K562 (cell line): ENCODE measurements around the gene TUFM. TPM values are rescaled to one million over a fixed set of nuclear protein-coding genes. Genes with fewer than 3 reads are reported as not detected.

ENCODE experiments used
- ATAC-seq: fragments of 200-7000 bp; cut with Tn5 transposase; 3 replicates; pipeline ENCODE4 v1.9.1; 2020; ENCODE audit warnings: moderate library complexity
- BruUV-seq: library from RNA; stranded (reverse); fragments of 400-500 nt; replicated peaks from 2 replicates; lab custom pipeline; 2021; lab: Mats Ljungman, UMichigan
- CTCF ChIA-PET: fragments of 300-600 bp; formaldehyde crosslinking; extraction: SDS; loops from one replicate; lab custom pipeline; 2021; ENCODE audit warnings: low intra/inter-chr PET ratio; lab: Yijun Ruan, JAX
- POLR2A ChIA-PET: fragments of 300-600, 350-650 bp; sonication (Branson Sonifier 250); formaldehyde crosslinking; extraction: SDS; loops from one replicate; lab custom pipeline; 2021; ENCODE audit warnings: antibody characterized with exemption, inconsistent platforms; lab: Yijun Ruan, JAX
- DNase-seq, 4 experiments: peaks; one replicate each; pipeline versions ENCODE4 v3.0.0 to v3.0.0-alpha.2; 2011 to 2018; ENCODE audit warnings: low spot score in 3 of 4, mixed read lengths in 3 of 4; ENCODE audit errors: extremely low read depth in 1 of 4
- FAIRE-seq: peaks from 2 replicates; lab custom pipeline; 2011; peaks lifted over from hg19 to GRCh38; lab: Jason Lieb, UNC
- H2AFZ ChIP-seq: 2 replicates; pipeline ENCODE4 v1.6.0; 2011; ENCODE audit warnings: low read depth, low read length, control low read depth, inconsistent platforms
- H3K27ac ChIP-seq: fragments of 200-600 bp; 3 replicates; pipeline ENCODE4 v1.8.0; 2011; ENCODE audit warnings: low read depth, mild to moderate bottlenecking, control low read depth, inconsistent platforms, low read length, moderate library complexity, mixed read lengths; ENCODE audit errors: extremely low read depth
- H3K27me3 ChIP-seq, 2 experiments: fragments of 300-600 bp in 1 of 2; 2 replicates in 1 of 2; 3 replicates in 1 of 2; pipeline versions ENCODE4 v1.6.0 to v1.8.0; 2011; ENCODE audit warnings: inconsistent platforms in 2 of 2, low read length in 2 of 2, mild to moderate bottlenecking in 1 of 2, mixed read lengths in 1 of 2, moderate library complexity in 1 of 2; ENCODE audit not compliant: control insufficient read depth in 2 of 2, insufficient read depth in 2 of 2
- H3K36me3 ChIP-seq: fragments of 300-600 bp; 3 replicates; pipeline ENCODE4 v1.8.0; 2011; ENCODE audit warnings: mild to moderate bottlenecking, low read length, inconsistent platforms; ENCODE audit not compliant: control insufficient read depth, insufficient read depth
- H3K4me1 ChIP-seq, 2 experiments: fragments of 200-600 bp in 1 of 2; replicated peaks in 1 of 2; 2 replicates in 1 of 2; 3 replicates in 1 of 2; pipeline versions ENCODE4 v1.5.1 to v1.8.0; 2011; ENCODE audit warnings: inconsistent platforms in 2 of 2, low read length in 2 of 2, mild to moderate bottlenecking in 1 of 2, mixed read lengths in 1 of 2, moderate library complexity in 1 of 2; ENCODE audit not compliant: control insufficient read depth in 2 of 2, insufficient read depth in 2 of 2
- H3K4me2 ChIP-seq: 2 replicates; pipeline ENCODE4 v1.6.1; 2011; ENCODE audit warnings: low read length, control low read depth, inconsistent platforms, mixed read lengths; ENCODE audit not compliant: insufficient read depth
- H3K4me3 ChIP-seq: fragments of 200-600 bp; sonication (generic), shearing (Covaris generic); 2 replicates; pipeline ENCODE4 v1.5.1; 2016; ENCODE audit warnings: control low read depth, inconsistent platforms
- H3K79me2 ChIP-seq: fragments of 200-600 bp; 3 replicates; pipeline ENCODE4 v1.8.0; 2011; ENCODE audit warnings: low read length, inconsistent platforms; ENCODE audit not compliant: control insufficient read depth, insufficient read depth
- H3K9ac ChIP-seq, 2 experiments: 2 replicates each; pipeline versions ENCODE4 v1.6.0 to v1.6.1; 2011; ENCODE audit warnings: low read depth in 2 of 2, low read length in 2 of 2, control low read depth in 1 of 2, inconsistent platforms in 1 of 2, mild to moderate bottlenecking in 1 of 2, mixed read lengths in 1 of 2; ENCODE audit not compliant: insufficient read depth in 1 of 2
- H3K9me1 ChIP-seq: one replicate; pipeline ENCODE4 v1.6.0; 2011; ENCODE audit warnings: inconsistent platforms, mild to moderate bottlenecking, low read length, moderate library complexity; ENCODE audit not compliant: control insufficient read depth, insufficient read depth
- H3K9me3 ChIP-seq: replicated peaks from 2 replicates; pipeline ENCODE4 v1.5.1; 2011; ENCODE audit warnings: low read depth, low read length, inconsistent platforms; ENCODE audit not compliant: control insufficient read depth, insufficient read depth
- H4K20me1 ChIP-seq: replicated peaks from 2 replicates; pipeline ENCODE4 v1.6.1; 2011; ENCODE audit warnings: low read length, inconsistent platforms, mixed read lengths; ENCODE audit not compliant: control insufficient read depth, insufficient read depth
- ARNT ChIP-seq, 2 experiments: fragments of 450-650 bp; IDR thresholded peaks; 2 replicates each; pipeline ENCODE4 v1.6.1; 2016; ENCODE audit warnings: mild to moderate bottlenecking in 1 of 2
- MYC ChIP-seq, 2 experiments: fragments of 250-450 bp in 1 of 2; sonication (Bioruptor Pico) in 1 of 2; IDR thresholded peaks; 2 replicates each; pipeline versions ENCODE4 v1.5.1 to v1.6.1; 2012 to 2021; ENCODE audit warnings: low read depth in 2 of 2, borderline replicate concordance in 1 of 2, improper control_type of control experiment in 1 of 2, low read length in 1 of 2, mild to moderate bottlenecking in 1 of 2, moderate library complexity in 1 of 2
- ZNF764 ChIP-seq: fragments of 250-450 bp; sonication (Bioruptor Pico); IDR thresholded peaks from 2 replicates; pipeline ENCODE4 v1.4.0; 2020; ENCODE audit warnings: low read depth, mild to moderate bottlenecking, moderate library complexity
- WGBS: fragments of 100-300 bp; shearing (Covaris generic); methylation state at CpG from one replicate; pipeline ENCODE4 v1.1.6; 2016; ENCODE audit warnings: low coverage, mixed read lengths; ENCODE audit not compliant: insufficient coverage; ENCODE audit errors: missing lambda C conversion rate; 5-methylcytosine and 5-hydroxymethylcytosine counted together
- in situ Hi-C: fragments of 300-500 bp; cut with MboI; formaldehyde crosslinking; loops from 4 replicates; pipeline ENCODE4 v1.15.0; 2018; ENCODE audit warnings: inconsistent platforms, mixed read lengths
- intact Hi-C: fragments of 100-400 bp; cut with micrococcal nuclease; formaldehyde crosslinking; loops from 2 replicates; pipeline ENCODE4 v1.14.2; 2022
- polyA plus RNA-seq, 8 experiments: library from polyadenylated mRNA; depleted of rRNA in 4 of 8; stranded (reverse) in 5 of 8; unstranded in 3 of 8; fragments of >200 nt; fragmentation: Nextera tagmentation in 2 of 8; fragmentation: Illumina TruSeq in 1 of 8; extraction: Ambion mirVana in 2 of 8; extraction: Trizol in 1 of 8; gene quantifications; 2 replicates each; pipeline versions ENCODE4 v1.2.1 to v1.2.3, GENCODE V29; 2011 to 2014; ENCODE audit warnings: inconsistent platforms in 1 of 8, missing spikeins in 1 of 8
- total RNA-seq, 7 experiments: library from RNA; depleted of rRNA in 6 of 7; stranded (reverse); fragments of >200 nt in 6 of 7; fragmentation: Illumina TruSeq in 2 of 7; extraction: Trizol in 2 of 7; gene quantifications; 2 replicates each; pipeline versions ENCODE4 v1.2.1 to v1.2.3, GENCODE V29; 2011 to 2021; ENCODE audit warnings: low replicate concordance in 1 of 7
- TF ChIP-seq, protein P1 (sequence below): sonication (generic); formaldehyde crosslinking; IDR thresholded peaks from 2 replicates; pipeline ENCODE4 v1.9.0; 2022; ENCODE audit warnings: mild to moderate bottlenecking, missing genetic modification reagents
- TF ChIP-seq, protein P2 (sequence below): fragments of 200-800 bp; sonication (Bioruptor generic); IDR thresholded peaks from 2 replicates; pipeline ENCODE4 v1.6.1; 2017; ENCODE audit warnings: missing genetic modification characterization, missing compliant biosample characterization
- TF ChIP-seq, protein P3 (sequence below): sonication (generic); formaldehyde crosslinking; IDR thresholded peaks from 2 replicates; pipeline ENCODE4 v1.8.0; 2022; ENCODE audit warnings: mild to moderate bottlenecking, low read depth, missing genetic modification reagents
- TF ChIP-seq, protein P4 (sequence below): sonication (generic); formaldehyde crosslinking; IDR thresholded peaks from 2 replicates; pipeline ENCODE4 v1.8.0; 2022; ENCODE audit warnings: mild to moderate bottlenecking, missing genetic modification reagents

The TUFM gene
- total and polyA plus RNA-seq, 9 of the 15 experiments (the other 6 are each of a cell fraction or from before 2014, with no cell fraction given), result 34.1 to 434 (median 256) TPM

DNA sequence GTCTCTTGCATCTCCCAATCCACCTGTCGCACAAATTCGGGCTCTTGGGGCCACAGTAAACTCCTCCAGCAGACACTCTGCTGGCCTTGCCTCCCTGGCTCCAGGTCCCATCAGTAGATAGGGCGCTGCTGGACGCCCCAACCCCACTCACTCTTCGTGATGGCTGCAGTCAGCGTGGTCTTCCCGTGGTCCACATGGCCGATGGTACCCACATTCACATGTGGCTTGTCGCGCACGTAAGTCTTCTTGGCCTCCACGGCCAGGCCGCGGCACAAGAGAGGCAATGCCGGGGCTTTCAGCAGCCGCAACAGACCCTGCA lies 428 bp downstream of the TUFM start:
- FAIRE-seq (peak; percentile 48), DNase-seq (peak in 1 of 4 experiments; percentile 25), ATAC-seq (no peak)
- no peaks in the 10 kb centered on the region for H3K9me1 ChIP-seq
- H3K4me3 ChIP-seq, result peak overlapping the region; percentile 98
- H4K20me1 ChIP-seq, result no peaks in the 10 kb centered on the region
- no peak for TF ChIP-seq ZNF764 (CRISPR knock-in tag)
- TF ChIP-seq ARNT (IDR thresholded peaks at IDR 0.05), result no peak
- TF ChIP-seq, protein P1, sequence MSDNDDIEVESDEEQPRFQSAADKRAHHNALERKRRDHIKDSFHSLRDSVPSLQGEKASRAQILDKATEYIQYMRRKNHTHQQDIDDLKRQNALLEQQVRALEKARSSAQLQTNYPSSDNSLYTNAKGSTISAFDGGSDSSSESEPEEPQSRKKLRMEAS (CRISPR knock-in tag), result peak; percentile 62; the same call in 1 of the 2 replicates
- TF ChIP-seq, protein P2, sequence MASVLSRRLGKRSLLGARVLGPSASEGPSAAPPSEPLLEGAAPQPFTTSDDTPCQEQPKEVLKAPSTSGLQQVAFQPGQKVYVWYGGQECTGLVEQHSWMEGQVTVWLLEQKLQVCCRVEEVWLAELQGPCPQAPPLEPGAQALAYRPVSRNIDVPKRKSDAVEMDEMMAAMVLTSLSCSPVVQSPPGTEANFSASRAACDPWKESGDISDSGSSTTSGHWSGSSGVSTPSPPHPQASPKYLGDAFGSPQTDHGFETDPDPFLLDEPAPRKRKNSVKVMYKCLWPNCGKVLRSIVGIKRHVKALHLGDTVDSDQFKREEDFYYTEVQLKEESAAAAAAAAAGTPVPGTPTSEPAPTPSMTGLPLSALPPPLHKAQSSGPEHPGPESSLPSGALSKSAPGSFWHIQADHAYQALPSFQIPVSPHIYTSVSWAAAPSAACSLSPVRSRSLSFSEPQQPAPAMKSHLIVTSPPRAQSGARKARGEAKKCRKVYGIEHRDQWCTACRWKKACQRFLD, result 0 out of 2 replicates have a peak, but pooled peaks have one; percentile 0
- TF ChIP-seq, protein P3, sequence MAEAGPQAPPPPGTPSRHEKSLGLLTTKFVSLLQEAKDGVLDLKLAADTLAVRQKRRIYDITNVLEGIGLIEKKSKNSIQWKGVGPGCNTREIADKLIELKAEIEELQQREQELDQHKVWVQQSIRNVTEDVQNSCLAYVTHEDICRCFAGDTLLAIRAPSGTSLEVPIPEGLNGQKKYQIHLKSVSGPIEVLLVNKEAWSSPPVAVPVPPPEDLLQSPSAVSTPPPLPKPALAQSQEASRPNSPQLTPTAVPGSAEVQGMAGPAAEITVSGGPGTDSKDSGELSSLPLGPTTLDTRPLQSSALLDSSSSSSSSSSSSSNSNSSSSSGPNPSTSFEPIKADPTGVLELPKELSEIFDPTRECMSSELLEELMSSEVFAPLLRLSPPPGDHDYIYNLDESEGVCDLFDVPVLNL (CRISPR knock-in tag), result 0 out of 2 replicates have a peak, but pooled peaks have one; percentile 39
- TF ChIP-seq, protein P4, sequence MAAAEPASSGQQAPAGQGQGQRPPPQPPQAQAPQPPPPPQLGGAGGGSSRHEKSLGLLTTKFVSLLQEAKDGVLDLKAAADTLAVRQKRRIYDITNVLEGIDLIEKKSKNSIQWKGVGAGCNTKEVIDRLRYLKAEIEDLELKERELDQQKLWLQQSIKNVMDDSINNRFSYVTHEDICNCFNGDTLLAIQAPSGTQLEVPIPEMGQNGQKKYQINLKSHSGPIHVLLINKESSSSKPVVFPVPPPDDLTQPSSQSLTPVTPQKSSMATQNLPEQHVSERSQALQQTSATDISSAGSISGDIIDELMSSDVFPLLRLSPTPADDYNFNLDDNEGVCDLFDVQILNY (CRISPR knock-in tag), result peak; percentile 32; the same call in 1 of the 2 replicates
- no peak for TF ChIP-seq MYC (IDR thresholded peaks at IDR 0.05; ENCODE audit: low read depth, low read length)
- 0 out of 2 replicates have a peak, but pooled peaks have one; percentile 83 for TF ChIP-seq MYC (CRISPR knock-in tag; IDR thresholded peaks at IDR 0.05; ENCODE audit: borderline replicate concordance, low read depth)
- H3K4me2 ChIP-seq, result peak overlapping the region; percentile 98
- under 1% methylated on average over 14 of the region's 16 CpGs for WGBS
- POLR2A ChIA-PET, result interaction anchor here (2.3 to 10.1 kb wide), 4 partner anchors 10 to 18 kb away, joined by 14 to 100 read pairs (median 84); partner anchors contain the start of gene SH2B1
- peaks cover 39% of the 10 kb centered on the region for H3K36me3 ChIP-seq
- intact Hi-C loops, result loop anchor here (1.0 to 5.0 kb wide), 2 partner anchors 18 to 37 kb away; partner anchors contain the start of gene SH2B1
- H3K9me3 ChIP-seq, result no peaks in the 10 kb centered on the region
- peak overlapping the region; percentile 81 to 99 for H3K9ac ChIP-seq
- H3K27ac ChIP-seq, result peak overlapping the region; percentile 87
- H3K79me2 ChIP-seq, result peaks cover 36% of the 10 kb centered on the region
- peaks cover 4 to 24% of the 10 kb centered on the region in 2 experiments; a peak in 3 of 5 replicates for H3K4me1 ChIP-seq
- CTCF ChIA-PET, result interaction anchor here (0.6 kb wide), 1 partner anchor 1186 kb away, joined by 3 read pairs; no protein-coding TSS in a partner anchor
- no TSS peak for BruUV-seq
- peak overlapping the region; percentile 79 for H2AFZ ChIP-seq
- no peaks in the 10 kb centered on the region for H3K27me3 ChIP-seq
- in situ Hi-C loops, result no loop called here
